Measurements from ENCODE around the gene HIRIP3.
A peak's percentile ranks its signal among the peaks of the same experiment; 100 is the strongest.

HIRIP3 gene

DNA sequence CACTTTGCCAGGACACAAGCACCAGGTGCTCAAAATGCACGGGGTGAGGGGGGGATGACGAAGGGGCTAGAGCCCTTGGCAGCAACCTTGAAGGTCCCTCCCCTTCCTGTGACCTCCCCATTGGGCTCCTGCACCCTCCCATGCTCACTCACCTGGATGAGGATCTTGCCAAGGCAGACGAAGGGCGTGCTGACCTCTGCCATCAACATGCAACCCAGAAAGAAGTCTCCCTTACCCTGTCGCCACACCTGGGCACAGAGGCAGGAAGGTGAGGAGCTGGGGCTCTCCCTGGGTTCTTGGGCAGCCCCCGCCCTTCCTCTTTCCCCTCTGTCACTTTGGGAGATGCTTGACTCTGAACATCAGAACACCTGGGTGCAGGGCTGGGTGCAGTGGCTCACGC lies 30.2 kb upstream of the HIRIP3 start:
- H3K4ac ChIP-seq (ENCODE audit: low read depth in 1 of 2, low read length in 2 of 2) = no peak overlapping the region
- H3K27me3 ChIP-seq (ENCODE audit: control insufficient read depth in 1 of 2, insufficient read depth in 1 of 2, low read length in 2 of 2) = peaks cover 58 to 82% of the 10 kb centered on the region in 2 experiments
- H3K27ac ChIP-seq (ENCODE audit: low read length, poor library complexity, severe bottlenecking) = no peak overlapping the region
- H3K9me3 ChIP-seq (ENCODE audit: control insufficient read depth, low read length) = no peaks in the 10 kb centered on the region
- no peak overlapping the region for H3K18ac ChIP-seq (ENCODE audit: low read depth in 1 of 2, low read length in 2 of 2)
- H4K8ac ChIP-seq (ENCODE audit: low read length) = no peak overlapping the region
- H3K9ac ChIP-seq (ENCODE audit: low read length) = no peak overlapping the region
- no peak overlapping the region for H2BK120ac ChIP-seq (ENCODE audit: low read depth, low read length)
- H3K4me3 ChIP-seq (ENCODE audit: insufficient read depth in 1 of 2, low read depth in 1 of 2, low read length in 2 of 2) = no peak overlapping the region
- WGBS = 60% methylated on average over 7 of the region's 7 CpGs
- no peak overlapping the region for H3K14ac ChIP-seq (ENCODE audit: low read length in 2 of 2)
- no peak overlapping the region for H3K23ac ChIP-seq (ENCODE audit: low read length in 2 of 2)
- H2AFZ ChIP-seq (ENCODE audit: low read depth, low read length) = no peak overlapping the region
- no peak for DNase-seq
- H2AK5ac ChIP-seq (ENCODE audit: low read length, severe bottlenecking) = no peak overlapping the region
- H4K91ac ChIP-seq (ENCODE audit: low read length) = no peak overlapping the region
- no peak overlapping the region for H2BK15ac ChIP-seq (ENCODE audit: low read depth, poor library complexity, severe bottlenecking)
- H3K36me3 ChIP-seq (ENCODE audit: control insufficient read depth in 1 of 2, insufficient read depth in 2 of 2, low read depth in 1 of 2, low read length in 2 of 2) = no peaks in the 10 kb centered on the region
- peaks cover 14% of the 10 kb centered on the region for H3K4me1 ChIP-seq (ENCODE audit: control insufficient read depth, insufficient read depth, low read depth, low read length)
- no peak overlapping the region for H3K4me2 ChIP-seq (ENCODE audit: low read length, poor library complexity, severe bottlenecking)
- no peak overlapping the region for H2BK12ac ChIP-seq (ENCODE audit: low read length in 2 of 2)
- no peaks in the 10 kb centered on the region for H3K79me1 ChIP-seq (replicated peaks; ENCODE audit: low read length, poor library complexity, severe bottlenecking)
- H2BK5ac ChIP-seq (ENCODE audit: low read depth, low read length, poor library complexity, severe bottlenecking) = no peak overlapping the region

DNA sequence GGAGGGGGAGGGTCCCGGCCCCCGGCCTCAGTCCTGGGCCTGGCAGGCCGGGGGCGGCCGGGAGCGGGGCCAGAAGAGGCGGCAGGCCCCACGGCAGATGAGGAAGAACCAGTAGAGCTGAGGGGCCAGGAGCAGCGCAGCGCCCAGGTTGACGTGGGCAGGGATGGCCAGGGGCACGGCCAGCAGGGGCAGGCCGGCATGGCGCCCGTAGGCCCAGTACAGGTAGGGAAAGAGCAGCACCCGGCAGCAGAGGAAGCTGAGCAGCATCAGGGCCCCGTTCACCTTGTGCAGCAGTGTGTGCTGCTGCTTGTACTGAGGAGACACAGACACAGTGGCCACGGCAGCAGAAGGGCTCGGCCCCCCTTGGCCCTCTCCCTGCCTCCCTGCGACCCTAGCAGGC lies 29.7 kb upstream of the HIRIP3 start:
- no peak overlapping the region for H3K4me3 ChIP-seq (ENCODE audit: insufficient read depth in 1 of 2, low read depth in 1 of 2, low read length in 2 of 2)
- no peak overlapping the region for H3K23ac ChIP-seq (ENCODE audit: low read length in 2 of 2)
- no peaks in the 10 kb centered on the region for H3K9me3 ChIP-seq (ENCODE audit: control insufficient read depth, low read length)
- no peak overlapping the region for H3K9ac ChIP-seq (ENCODE audit: low read length)
- no peaks in the 10 kb centered on the region for H3K79me1 ChIP-seq (replicated peaks; ENCODE audit: low read length, poor library complexity, severe bottlenecking)
- H3K36me3 ChIP-seq (ENCODE audit: control insufficient read depth in 1 of 2, insufficient read depth in 2 of 2, low read depth in 1 of 2, low read length in 2 of 2) = no peaks in the 10 kb centered on the region
- H3K14ac ChIP-seq (ENCODE audit: low read length in 2 of 2) = peak overlapping the region in 1 of 2 experiments; percentile 44
- no peak overlapping the region for H4K91ac ChIP-seq (ENCODE audit: low read length)
- H2BK12ac ChIP-seq (ENCODE audit: low read length in 2 of 2) = no peak overlapping the region
- no peak overlapping the region for H2BK5ac ChIP-seq (ENCODE audit: low read depth, low read length, poor library complexity, severe bottlenecking)
- no peak for DNase-seq
- no peak overlapping the region for H4K8ac ChIP-seq (ENCODE audit: low read length)
- H3K4me1 ChIP-seq (ENCODE audit: control insufficient read depth, insufficient read depth, low read depth, low read length) = peaks cover 11% of the 10 kb centered on the region
- no peak overlapping the region for H3K27ac ChIP-seq (ENCODE audit: low read length, poor library complexity, severe bottlenecking)
- WGBS = 80% methylated on average over 20 of the region's 20 CpGs
- no peak overlapping the region for H2AK5ac ChIP-seq (ENCODE audit: low read length, severe bottlenecking)
- no peak overlapping the region for H2BK120ac ChIP-seq (ENCODE audit: low read depth, low read length)
- no peak overlapping the region for H2AFZ ChIP-seq (ENCODE audit: low read depth, low read length)
- H3K4me2 ChIP-seq (ENCODE audit: low read length, poor library complexity, severe bottlenecking) = no peak overlapping the region
- H2BK15ac ChIP-seq (ENCODE audit: low read depth, poor library complexity, severe bottlenecking) = no peak overlapping the region
- H3K18ac ChIP-seq (ENCODE audit: low read depth in 1 of 2, low read length in 2 of 2) = no peak overlapping the region
- no peak overlapping the region for H3K4ac ChIP-seq (ENCODE audit: low read depth in 1 of 2, low read length in 2 of 2)
- peaks cover 54 to 78% of the 10 kb centered on the region in 2 experiments for H3K27me3 ChIP-seq (ENCODE audit: control insufficient read depth in 1 of 2, insufficient read depth in 1 of 2, low read length in 2 of 2)

DNA sequence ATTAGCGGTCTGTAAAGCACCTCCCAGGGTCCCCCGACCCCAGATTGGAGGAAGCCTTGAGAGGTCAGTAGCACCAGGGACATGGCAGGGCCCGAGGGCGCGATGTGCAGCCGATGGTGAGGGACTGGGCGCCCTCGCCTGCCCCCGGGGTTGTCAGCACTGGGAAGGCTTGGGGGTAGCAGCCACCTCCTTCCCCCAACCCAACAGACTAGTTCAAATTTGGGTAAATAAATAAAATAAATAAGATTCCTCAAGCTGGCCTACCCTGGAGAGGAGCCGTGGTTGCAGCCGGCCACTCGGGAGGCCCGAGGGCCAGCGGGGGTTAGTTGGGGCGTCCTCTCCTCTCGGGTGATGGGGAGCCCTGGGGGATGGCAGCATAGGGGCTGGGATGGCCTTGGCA lies 29.0 kb upstream of the HIRIP3 start:
- Histone ChIP-seq H2AFZ (ENCODE audit: low read depth, low read length) (no peak overlapping the region), H3K4me2 (ENCODE audit: low read length, poor library complexity, severe bottlenecking) (no peak overlapping the region), H2BK5ac (ENCODE audit: low read depth, low read length, poor library complexity, severe bottlenecking) (no peak overlapping the region), H2BK12ac (ENCODE audit: low read length in 2 of 2) (no peak overlapping the region), H4K91ac (ENCODE audit: low read length) (no peak overlapping the region), H3K9ac (ENCODE audit: low read length) (no peak overlapping the region), H3K14ac (ENCODE audit: low read length in 2 of 2) (no peak overlapping the region), H3K4me1 (ENCODE audit: control insufficient read depth, insufficient read depth, low read depth, low read length) (peaks cover 12% of the 10 kb centered on the region), H3K27ac (ENCODE audit: low read length, poor library complexity, severe bottlenecking) (no peak overlapping the region), H3K27me3 (ENCODE audit: control insufficient read depth in 1 of 2, insufficient read depth in 1 of 2, low read length in 2 of 2) (peaks cover 47 to 76% of the 10 kb centered on the region in 2 experiments), H3K79me1 (replicated peaks; ENCODE audit: low read length, poor library complexity, severe bottlenecking) (no peaks in the 10 kb centered on the region), H3K9me3 (ENCODE audit: control insufficient read depth, low read length) (no peaks in the 10 kb centered on the region), H3K4ac (ENCODE audit: low read depth in 1 of 2, low read length in 2 of 2) (no peak overlapping the region), H3K36me3 (ENCODE audit: control insufficient read depth in 1 of 2, insufficient read depth in 2 of 2, low read depth in 1 of 2, low read length in 2 of 2) (no peaks in the 10 kb centered on the region), H3K23ac (ENCODE audit: low read length in 2 of 2) (no peak overlapping the region), H2BK15ac (ENCODE audit: low read depth, poor library complexity, severe bottlenecking) (no peak overlapping the region), H3K4me3 (ENCODE audit: insufficient read depth in 1 of 2, low read depth in 1 of 2, low read length in 2 of 2) (no peak overlapping the region), H2BK120ac (ENCODE audit: low read depth, low read length) (no peak overlapping the region), H3K18ac (ENCODE audit: low read depth in 1 of 2, low read length in 2 of 2) (no peak overlapping the region), H2AK5ac (ENCODE audit: low read length, severe bottlenecking) (no peak overlapping the region), H4K8ac (ENCODE audit: low read length) (no peak overlapping the region)
- WGBS = 91% methylated on average over 15 of the region's 16 CpGs
- no peak for DNase-seq

DNA sequence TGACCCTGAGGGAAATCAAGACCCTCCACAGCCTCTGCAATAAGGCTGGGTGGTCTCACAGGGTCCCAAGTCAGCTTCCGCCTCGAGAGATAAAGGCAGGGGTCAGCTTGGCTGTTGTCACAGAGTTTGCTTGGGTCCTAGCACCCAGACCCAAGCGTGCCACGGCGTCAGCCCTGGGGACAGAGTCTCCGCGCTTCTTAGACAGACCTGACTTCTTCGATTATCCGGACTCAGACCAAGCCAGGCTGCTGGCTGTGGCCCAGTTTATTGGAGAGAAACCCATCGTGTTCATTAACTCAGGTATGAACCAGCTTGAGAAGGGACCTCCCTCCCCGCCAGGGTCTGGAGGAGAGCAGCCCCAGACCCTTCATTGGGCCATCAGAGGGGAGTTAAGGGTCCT lies 28.2 kb upstream of the HIRIP3 start:
- Histone ChIP-seq H3K4me3 (ENCODE audit: insufficient read depth in 1 of 2, low read depth in 1 of 2, low read length in 2 of 2) (no peak overlapping the region), H2AK5ac (ENCODE audit: low read length, severe bottlenecking) (no peak overlapping the region), H3K4ac (ENCODE audit: low read depth in 1 of 2, low read length in 2 of 2) (no peak overlapping the region), H4K91ac (ENCODE audit: low read length) (no peak overlapping the region), H2BK5ac (ENCODE audit: low read depth, low read length, poor library complexity, severe bottlenecking) (no peak overlapping the region), H2AFZ (ENCODE audit: low read depth, low read length) (no peak overlapping the region), H3K14ac (ENCODE audit: low read length in 2 of 2) (no peak overlapping the region), H3K18ac (ENCODE audit: low read depth in 1 of 2, low read length in 2 of 2) (no peak overlapping the region), H3K36me3 (ENCODE audit: control insufficient read depth in 1 of 2, insufficient read depth in 2 of 2, low read depth in 1 of 2, low read length in 2 of 2) (no peaks in the 10 kb centered on the region), H3K27me3 (ENCODE audit: control insufficient read depth in 1 of 2, insufficient read depth in 1 of 2, low read length in 2 of 2) (peaks cover 39 to 71% of the 10 kb centered on the region in 2 experiments), H2BK120ac (ENCODE audit: low read depth, low read length) (no peak overlapping the region), H3K9me3 (ENCODE audit: control insufficient read depth, low read length) (no peaks in the 10 kb centered on the region), H3K23ac (ENCODE audit: low read length in 2 of 2) (no peak overlapping the region), H3K4me2 (ENCODE audit: low read length, poor library complexity, severe bottlenecking) (no peak overlapping the region), H2BK15ac (ENCODE audit: low read depth, poor library complexity, severe bottlenecking) (no peak overlapping the region), H3K9ac (ENCODE audit: low read length) (no peak overlapping the region), H3K79me1 (replicated peaks; ENCODE audit: low read length, poor library complexity, severe bottlenecking) (no peaks in the 10 kb centered on the region), H2BK12ac (ENCODE audit: low read length in 2 of 2) (no peak overlapping the region), H4K8ac (ENCODE audit: low read length) (no peak overlapping the region), H3K27ac (ENCODE audit: low read length, poor library complexity, severe bottlenecking) (no peak overlapping the region), H3K4me1 (ENCODE audit: control insufficient read depth, insufficient read depth, low read depth, low read length) (peaks cover 13% of the 10 kb centered on the region)
- no peak for DNase-seq
- 83% methylated on average over 11 of the region's 11 CpGs for WGBS
